Activated CD4-positive, alpha-beta T cell treated with anti-CD3 and anti-CD28 coated beads, Interleukin-2, amount 10 ng/mL, durations not matched to agents 7 days and 5 days (primary cell): ENCODE results near the gene CBY1. TPM values are rescaled to one million over a fixed set of nuclear protein-coding genes. Genes with fewer than 3 reads are reported as not detected.
"Not testable (repeated sequence)": the region's sequence is repeated elsewhere in the genome, so short reads cannot be mapped to it uniquely, and the experiment has no call there.

Source experiments
- CTCF ChIA-PET: fragments of 350-600 bp; sonication (Branson Sonifier 250); formaldehyde crosslinking; loops from one replicate; lab custom pipeline; 2021; ENCODE audit warnings: antibody characterized with exemption; lab: Charles Lee
- POLR2A ChIA-PET: fragments of 350-600 bp; sonication (Branson Sonifier 250); formaldehyde crosslinking; loops from one replicate; lab custom pipeline; 2021; ENCODE audit warnings: antibody characterized with exemption; lab: Charles Lee
- DNase-seq: peaks from one replicate; pipeline ENCODE4 v3.0.0-alpha.2; 2020
- H3K27ac Mint-ChIP-seq: one replicate; pipeline ENCODE4 v1.8.0; 2021; ENCODE audit warnings: mild to moderate bottlenecking, moderate library complexity, mixed read lengths
- H3K27me3 Mint-ChIP-seq: one replicate; pipeline ENCODE4 v1.8.0; 2021; ENCODE audit warnings: mixed read lengths
- H3K36me3 Mint-ChIP-seq: one replicate; pipeline ENCODE4 v1.8.0; 2021; ENCODE audit warnings: low read depth, mixed read lengths
- H3K4me1 Mint-ChIP-seq: one replicate; pipeline ENCODE4 v1.8.0; 2021; ENCODE audit warnings: mixed read lengths
- H3K4me3 Mint-ChIP-seq: one replicate; pipeline ENCODE4 v1.8.0; 2021; ENCODE audit warnings: mild to moderate bottlenecking, moderate library complexity, mixed read lengths
- H3K9me3 Mint-ChIP-seq: one replicate; pipeline ENCODE4 v1.8.0; 2021; ENCODE audit warnings: mixed read lengths
- total RNA-seq, 2 experiments: library from RNA; stranded (reverse); gene quantifications; one replicate each; pipeline ENCODE4 v1.2.3, GENCODE V29; 2021

The CBY1 gene
- total RNA-seq, 2 experiments from 2014 or later, result 10.2 to 11.0 TPM

DNA sequence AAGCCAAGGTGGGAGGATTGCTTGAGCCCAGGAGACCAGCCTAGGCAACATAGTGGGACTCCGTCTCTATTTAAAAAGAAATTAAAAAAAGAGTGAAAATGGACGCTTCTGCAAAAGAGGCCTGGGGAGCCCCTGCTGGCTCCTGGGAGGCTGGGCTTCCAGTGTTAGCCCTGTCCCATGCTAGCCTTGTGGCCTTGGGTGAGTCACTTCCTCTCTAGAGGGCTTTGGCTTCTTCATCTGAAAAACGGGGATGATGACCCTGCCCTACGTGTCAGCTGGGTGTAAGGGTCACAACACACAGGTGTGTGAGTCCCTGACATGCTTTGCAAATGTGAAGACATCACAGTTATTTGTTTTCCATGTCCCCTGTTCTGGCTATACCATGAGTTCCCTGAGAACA lies 33.1 kb upstream of the CBY1 start:
- no peaks in the 10 kb centered on the region for H3K36me3 Mint-ChIP-seq
- DNase-seq, result no peak
- CTCF ChIA-PET, result interaction anchor here (0.5 kb wide), 1 partner anchor 194 kb away, joined by 3 read pairs; no protein-coding TSS in a partner anchor
- POLR2A ChIA-PET, result no interaction called here
- no peak overlapping the region for H3K27ac Mint-ChIP-seq
- peaks cover 2% of the 10 kb centered on the region for H3K27me3 Mint-ChIP-seq
- no peaks in the 10 kb centered on the region for H3K4me1 Mint-ChIP-seq
- H3K9me3 Mint-ChIP-seq, result peaks cover 3% of the 10 kb centered on the region
- H3K4me3 Mint-ChIP-seq, result no peak overlapping the region

- H3K4me1 Mint-ChIP-seq, result peaks cover 17% of the 10 kb centered on the region
- DNase-seq, result no peak
- no peaks in the 10 kb centered on the region for H3K36me3 Mint-ChIP-seq
- H3K27me3 Mint-ChIP-seq, result no peaks in the 10 kb centered on the region
- ChIA-PET POLR2A (no interaction called here), CTCF (interaction anchor here (0.6 kb wide), 1 partner anchor 16 kb away, joined by 3 read pairs; no protein-coding TSS in a partner anchor)
- H3K27ac Mint-ChIP-seq, result no peak overlapping the region
- H3K9me3 Mint-ChIP-seq, result no peaks in the 10 kb centered on the region
- no peak overlapping the region for H3K4me3 Mint-ChIP-seq
Observed at GRCh38 chr22:38628444-38628843, 28.0 kb upstream of the CBY1 start.

DNA sequence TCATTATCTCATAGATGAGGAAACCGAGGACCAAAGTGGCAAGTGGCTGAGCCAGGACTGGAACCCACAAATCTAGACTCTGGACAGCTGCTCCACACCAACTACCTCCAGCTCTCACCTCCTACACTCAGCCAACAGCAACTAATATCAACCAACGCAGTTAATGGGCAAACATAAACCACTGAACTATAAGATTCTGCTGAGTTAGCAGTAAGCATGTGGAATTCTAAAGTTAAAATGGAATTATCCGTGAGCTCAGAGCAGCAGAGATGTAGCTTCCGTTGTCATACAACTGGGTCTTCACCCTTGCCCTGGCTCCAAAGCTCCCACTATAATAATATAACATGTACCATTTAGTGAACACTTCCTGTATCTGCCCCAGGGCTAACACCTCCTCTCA lies 27.3 kb upstream of the CBY1 start:
- DNase-seq, result no peak
- Mint-ChIP-seq H3K27ac (no peak overlapping the region), H3K4me1 (peaks cover 17% of the 10 kb centered on the region), H3K36me3 (no peaks in the 10 kb centered on the region), H3K27me3 (no peaks in the 10 kb centered on the region), H3K9me3 (no peaks in the 10 kb centered on the region), H3K4me3 (no peak overlapping the region)
- POLR2A ChIA-PET, result no interaction called here
- CTCF ChIA-PET, result no interaction called here

DNA sequence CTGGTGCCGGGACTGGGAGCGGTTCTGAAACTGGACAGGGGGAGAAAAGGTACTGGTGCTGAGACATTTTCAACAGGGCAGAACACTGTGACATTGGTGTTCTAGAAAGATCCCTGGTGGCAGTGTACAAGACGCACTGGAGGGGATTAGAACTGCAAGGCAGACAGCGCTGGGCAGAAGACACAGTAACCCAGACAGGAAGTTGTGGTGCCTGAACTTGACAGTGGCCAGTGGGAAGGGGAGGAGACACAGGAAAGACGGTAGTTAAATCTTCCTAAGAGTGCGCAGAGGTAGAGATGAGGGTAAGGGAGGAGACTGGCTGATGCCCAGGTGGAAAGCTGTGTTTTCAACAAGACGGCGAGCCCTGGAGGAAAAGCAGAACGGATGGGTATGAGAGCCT lies 24.7 kb upstream of the CBY1 start:
- peak overlapping the region; percentile 4 for H3K4me3 Mint-ChIP-seq
- H3K9me3 Mint-ChIP-seq, result no peaks in the 10 kb centered on the region
- peaks cover 6% of the 10 kb centered on the region for H3K27me3 Mint-ChIP-seq
- DNase-seq, result peak; percentile 34
- H3K27ac Mint-ChIP-seq, result peak overlapping the region; percentile 54
- H3K4me1 Mint-ChIP-seq, result peaks cover 17% of the 10 kb centered on the region
- H3K36me3 Mint-ChIP-seq, result no peaks in the 10 kb centered on the region
- ChIA-PET CTCF (no interaction called here), POLR2A (no interaction called here)

DNA sequence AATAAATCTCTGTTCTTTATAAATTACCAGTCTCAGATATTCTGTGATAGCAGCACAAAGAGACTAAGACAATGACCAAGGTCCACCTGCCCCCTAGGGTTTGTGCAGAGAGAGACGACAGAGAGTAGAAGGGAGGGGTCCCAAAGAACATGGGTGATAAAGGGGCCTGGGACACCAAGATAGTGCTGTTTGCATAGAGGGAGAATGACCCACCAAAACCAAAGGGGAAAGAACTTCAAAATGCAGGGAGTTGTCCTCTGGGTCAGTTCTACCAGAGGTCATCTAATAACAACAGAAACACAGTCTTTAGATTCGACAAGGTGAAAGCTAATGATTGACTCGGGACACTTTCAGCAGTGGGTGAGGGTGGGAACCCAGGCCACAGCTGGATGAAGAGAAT lies 23.9 kb upstream of the CBY1 start:
- H3K4me3 Mint-ChIP-seq, result no peak overlapping the region
- H3K36me3 Mint-ChIP-seq, result no peaks in the 10 kb centered on the region
- H3K27me3 Mint-ChIP-seq, result peaks cover 6% of the 10 kb centered on the region
- ChIA-PET CTCF (no interaction called here), POLR2A (no interaction called here)
- peaks cover 17% of the 10 kb centered on the region for H3K4me1 Mint-ChIP-seq
- H3K9me3 Mint-ChIP-seq, result no peaks in the 10 kb centered on the region
- H3K27ac Mint-ChIP-seq, result peak overlapping the region; percentile 39
- no peak for DNase-seq

DNA sequence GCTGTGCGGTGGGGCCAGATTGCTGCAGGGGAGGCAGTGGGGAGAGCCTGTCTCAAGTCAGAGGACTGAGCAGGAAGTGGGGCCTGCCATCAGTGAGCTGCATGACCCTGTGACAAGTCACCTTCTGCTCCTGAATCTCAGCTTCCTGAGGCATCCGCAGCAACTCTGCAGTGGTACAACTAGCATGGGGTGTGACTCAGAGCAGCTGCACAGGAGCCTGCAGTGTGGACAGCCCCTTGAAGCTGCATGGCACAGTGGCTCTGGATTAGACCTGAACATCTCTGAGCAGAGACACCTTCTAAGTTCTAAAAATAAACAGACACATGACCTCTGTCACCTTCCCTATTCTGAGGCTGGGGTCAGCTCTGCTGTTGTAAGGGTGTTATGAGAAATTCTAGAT lies 18.2 kb upstream of the CBY1 start:
- POLR2A ChIA-PET, result no interaction called here
- no peaks in the 10 kb centered on the region for H3K9me3 Mint-ChIP-seq
- no peak overlapping the region for H3K27ac Mint-ChIP-seq
- no peak overlapping the region for H3K4me3 Mint-ChIP-seq
- no peaks in the 10 kb centered on the region for H3K4me1 Mint-ChIP-seq
- H3K36me3 Mint-ChIP-seq, result no peaks in the 10 kb centered on the region
- no peak for DNase-seq
- CTCF ChIA-PET, result interaction anchor here (1.2 kb wide), 2 partner anchors 17 to 44 kb away, joined by 4 read pairs; partner anchors contain the start of gene TOMM22
- peaks cover 6% of the 10 kb centered on the region for H3K27me3 Mint-ChIP-seq

DNA sequence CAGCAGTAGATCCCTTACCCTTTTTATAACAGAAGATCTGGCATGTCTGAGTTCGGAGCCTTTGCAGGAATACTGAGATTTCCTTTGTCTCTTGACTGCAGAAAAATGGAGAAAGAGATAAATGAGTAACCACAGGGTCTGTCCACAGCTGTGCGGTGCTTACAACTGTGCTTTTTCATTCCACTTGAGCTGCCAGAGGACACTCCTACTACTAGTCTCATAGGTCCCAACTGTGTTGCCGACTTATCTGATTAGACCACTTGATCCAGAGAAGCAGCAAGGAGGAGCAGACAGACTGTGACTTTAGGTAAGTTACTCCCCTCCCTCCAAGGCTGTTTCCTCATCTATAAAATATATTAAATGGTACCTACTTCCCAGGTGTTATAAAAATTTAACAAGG lies 17.7 kb upstream of the CBY1 start:
- Mint-ChIP-seq H3K36me3 (no peaks in the 10 kb centered on the region), H3K9me3 (no peaks in the 10 kb centered on the region)

GRCh38 chr22:38641476-38642040 lies 14.9 kb upstream of the CBY1 start:
- POLR2A ChIA-PET, result no interaction called here
- Mint-ChIP-seq H3K9me3 (no peaks in the 10 kb centered on the region), H3K27me3 (no peaks in the 10 kb centered on the region), H3K4me3 (no peak overlapping the region), H3K36me3 (no peaks in the 10 kb centered on the region), H3K27ac (no peak overlapping the region), H3K4me1 (no peaks in the 10 kb centered on the region)
- no peak for DNase-seq
- CTCF ChIA-PET, result interaction anchor here (0.6 kb wide), 2 partner anchors 14 to 628 kb away, joined by 3 read pairs; no protein-coding TSS in a partner anchor

More for the DNA sequence above, 17.7 kb upstream of the CBY1 start:
- CTCF ChIA-PET, result interaction anchor here (1.2 kb wide), 2 partner anchors 18 to 43 kb away, joined by 4 read pairs; partner anchors contain the start of gene TOMM22
- Mint-ChIP-seq H3K27ac (no peak overlapping the region), H3K27me3 (peaks cover 6% of the 10 kb centered on the region), H3K4me1 (no peaks in the 10 kb centered on the region), H3K4me3 (no peak overlapping the region)
- DNase-seq, result no peak
- POLR2A ChIA-PET, result no interaction called here

DNA sequence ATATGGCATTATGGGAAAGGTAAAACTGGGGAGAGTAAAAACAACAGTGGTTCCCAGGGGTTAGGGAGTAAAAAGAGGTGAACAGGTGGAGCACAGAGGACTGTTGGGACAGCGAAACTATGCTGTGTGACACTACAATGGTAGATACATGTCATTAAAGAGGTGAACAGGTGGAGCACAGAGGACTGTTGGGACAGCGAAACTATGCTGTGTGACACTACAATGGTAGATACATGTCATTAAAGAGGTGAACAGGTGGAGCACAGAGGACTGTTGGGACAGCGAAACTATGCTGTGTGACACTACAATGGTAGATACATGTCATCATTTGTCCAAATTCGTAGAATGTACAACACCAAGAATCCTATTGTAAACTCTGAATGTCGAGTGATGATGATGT lies 12.2 kb upstream of the CBY1 start:
- POLR2A ChIA-PET, H3K27ac Mint-ChIP-seq, H3K9me3 Mint-ChIP-seq, DNase-seq, H3K27me3 Mint-ChIP-seq, CTCF ChIA-PET, H3K4me3 Mint-ChIP-seq, H3K36me3 Mint-ChIP-seq, H3K4me1 Mint-ChIP-seq: not testable (repeated sequence)

- H3K27ac Mint-ChIP-seq, result no peak overlapping the region
- ChIA-PET CTCF (no interaction called here), POLR2A (no interaction called here)
- no peak for DNase-seq
- no peaks in the 10 kb centered on the region for H3K9me3 Mint-ChIP-seq
- H3K27me3 Mint-ChIP-seq, result peaks cover 2% of the 10 kb centered on the region
- H3K36me3 Mint-ChIP-seq, result no peaks in the 10 kb centered on the region
- H3K4me1 Mint-ChIP-seq, result no peaks in the 10 kb centered on the region
- no peak overlapping the region for H3K4me3 Mint-ChIP-seq
Observed at GRCh38 chr22:38645430-38645829, 11.0 kb upstream of the CBY1 start.

GRCh38 chr22:38649841-38650522 lies 6.5 kb upstream of the CBY1 start:
- Mint-ChIP-seq H3K4me3 (no peak overlapping the region), H3K27ac (no peak overlapping the region), H3K36me3 (no peaks in the 10 kb centered on the region), H3K27me3 (peaks cover 2% of the 10 kb centered on the region), H3K9me3 (no peaks in the 10 kb centered on the region), H3K4me1 (peaks cover 4% of the 10 kb centered on the region)
- CTCF ChIA-PET, result interaction anchor here (0.7 to 1.0 kb wide), 3 partner anchors 11 to 753 kb away, joined by 3 read pairs; partner anchors contain the start of gene TOMM22
- no peak for DNase-seq
- POLR2A ChIA-PET, result no interaction called here

DNA sequence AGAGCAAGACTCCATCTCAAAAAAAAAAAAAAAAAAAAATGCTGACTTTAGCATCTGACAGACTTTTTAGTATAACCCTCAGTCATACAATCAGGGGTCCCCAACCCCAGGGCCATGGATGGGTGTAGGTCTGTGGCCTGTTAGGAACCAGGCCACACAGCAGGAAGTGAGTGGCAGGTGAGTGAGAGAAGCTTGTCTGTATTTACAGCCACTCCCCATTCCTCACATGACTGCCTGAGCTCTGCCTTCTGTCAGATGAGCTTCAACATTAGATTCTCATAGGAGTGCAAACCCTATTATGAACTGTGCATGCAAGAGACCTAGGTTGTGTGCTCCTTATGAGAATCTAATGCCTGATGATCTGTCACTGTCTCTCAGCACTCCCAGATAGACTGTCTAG lies 3.6 kb upstream of the CBY1 start:
- H3K4me3 Mint-ChIP-seq, result no peak overlapping the region
- H3K27me3 Mint-ChIP-seq, result peaks cover 2% of the 10 kb centered on the region
- H3K36me3 Mint-ChIP-seq, result no peaks in the 10 kb centered on the region
- CTCF ChIA-PET, result interaction anchor here (1.2 kb wide), 1 partner anchor 31 kb away, joined by 3 read pairs; no protein-coding TSS in a partner anchor
- peaks cover 14% of the 10 kb centered on the region for H3K4me1 Mint-ChIP-seq
- POLR2A ChIA-PET, result no interaction called here
- no peaks in the 10 kb centered on the region for H3K9me3 Mint-ChIP-seq
- peak; percentile 14 for DNase-seq
- H3K27ac Mint-ChIP-seq, result no peak overlapping the region

DNA sequence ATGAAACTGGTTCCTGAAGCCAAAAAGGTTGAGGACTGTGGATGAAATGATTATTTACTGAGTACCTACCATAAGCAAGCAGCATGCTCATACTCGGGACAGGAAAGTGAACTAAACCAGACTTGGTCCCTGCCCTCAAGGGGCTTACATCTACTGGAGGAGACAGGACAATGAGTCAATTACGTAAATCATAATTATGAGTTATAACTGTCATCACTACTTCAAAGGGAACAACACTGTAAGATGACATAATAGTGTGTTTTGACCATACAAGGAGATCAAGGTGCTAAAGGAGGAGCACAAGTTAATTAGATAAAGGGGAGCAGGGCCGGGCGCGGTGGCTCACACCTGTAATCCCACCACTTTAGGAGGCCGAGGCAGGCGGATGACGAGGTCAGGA lies 2.7 kb upstream of the CBY1 start:
- no peak overlapping the region for H3K4me3 Mint-ChIP-seq
- CTCF ChIA-PET, result interaction anchor here (1.2 kb wide), 1 partner anchor 32 kb away, joined by 3 read pairs; no protein-coding TSS in a partner anchor
- H3K4me1 Mint-ChIP-seq, result peaks cover 21% of the 10 kb centered on the region
- H3K9me3 Mint-ChIP-seq, result no peaks in the 10 kb centered on the region
- POLR2A ChIA-PET, result no interaction called here
- H3K27me3 Mint-ChIP-seq, result no peaks in the 10 kb centered on the region
- no peaks in the 10 kb centered on the region for H3K36me3 Mint-ChIP-seq
- H3K27ac Mint-ChIP-seq, result no peak overlapping the region
- no peak for DNase-seq
